Breast epithelium (tissue), 4 donors: ENCODE measurements around the gene VEGFC. TPM values are rescaled to one million over a fixed set of nuclear protein-coding genes. Genes with fewer than 3 reads are reported as not detected.

Source experiments
- DNase-seq, 2 donors: peaks; one replicate each; pipeline ENCODE4 v3.0.0-alpha.2; 2019; ENCODE audit warnings: low spot score in 2 of 2
- H3K27ac ChIP-seq, 2 donors: fragments of 200-600 bp; sonication (generic) in 1 of 2; one replicate each; pipeline ENCODE4 v1.5.1; 2016 to 2019; ENCODE audit warnings: mild to moderate bottlenecking in 1 of 2
- H3K27me3 ChIP-seq, 2 donors: fragments of 200-600 bp; sonication (generic) in 1 of 2; one replicate each; pipeline versions ENCODE4 v1.5.1 to v1.6.0; 2017 to 2019; ENCODE audit warnings: control low read depth in 1 of 2, mild to moderate bottlenecking in 1 of 2
- H3K36me3 ChIP-seq: fragments of 200-600 bp; one replicate; pipeline ENCODE4 v1.5.1; 2019
- H3K4me1 ChIP-seq, 2 donors: fragments of 200-600 bp; sonication (generic); one replicate each; pipeline ENCODE4 v1.5.1; 2016 to 2019; ENCODE audit warnings: control low read depth in 1 of 2
- H3K4me3 ChIP-seq, 3 donors: fragments of 200-600 bp; sonication (generic); 1 replicate in 2 of 3; 2 replicates in 1 of 3; pipeline ENCODE4 v1.5.1; 2016 to 2019; ENCODE audit warnings: mild to moderate bottlenecking in 3 of 3, moderate library complexity in 2 of 3
- H3K9me3 ChIP-seq, 2 donors: fragments of 200-600 bp; sonication (generic) in 1 of 2; one replicate each; pipeline ENCODE4 v1.5.1; 2016 to 2019; ENCODE audit warnings: control low read depth in 1 of 2
- CTCF ChIP-seq, 3 donors: fragments of 450-650 bp; IDR thresholded peaks; one replicate each; pipeline ENCODE4 v1.5.1; 2016 to 2017; ENCODE audit warnings: antibody characterized with exemption in 3 of 3, mild to moderate bottlenecking in 3 of 3, moderate library complexity in 3 of 3
- POLR2A ChIP-seq: fragments of 450-650 bp; IDR thresholded peaks from one replicate; pipeline ENCODE4 v1.6.1; 2016; ENCODE audit warnings: antibody characterized with exemption, mild to moderate bottlenecking, moderate library complexity
- POLR2AphosphoS5 ChIP-seq, 3 donors: sonication (generic); formaldehyde crosslinking; IDR thresholded peaks; one replicate each; pipeline ENCODE4 v1.6.1; 2017; ENCODE audit warnings: antibody characterized with exemption in 3 of 3
- intact Hi-C: fragments of 100-400 bp; cut with DNase I; formaldehyde crosslinking; loops from one replicate; pipeline ENCODE4 v1.15.1; 2023; ENCODE audit warnings: low total_unique reads
- total RNA-seq, 3 donors: library from RNA; depleted of rRNA; stranded (reverse); fragments of >200 nt; gene quantifications; one replicate each; pipeline ENCODE4 v1.1.0, GENCODE V29; 2016

VEGFC gene
- total RNA-seq, 3 donors from 2014 or later, result 6.9 to 17.0 (median 11.2) TPM

- no peak for DNase-seq
- no peak overlapping the region for H3K27ac ChIP-seq
- H3K4me3 ChIP-seq, result no peak overlapping the region
- no peaks in the 10 kb centered on the region for H3K4me1 ChIP-seq
- TF ChIP-seq CTCF (IDR thresholded peaks at IDR 0.05) (no peak), POLR2A (no peak), POLR2AphosphoS5 (IDR thresholded peaks at IDR 0.05) (no peak)
- H3K36me3 ChIP-seq, result no peaks in the 10 kb centered on the region
- H3K27me3 ChIP-seq, result no peaks in the 10 kb centered on the region
- intact Hi-C loops, result no loop called here
- H3K9me3 ChIP-seq, result no peaks in the 10 kb centered on the region
These were observed 4.5 kb downstream of the VEGFC start for GRCh38 chr4:176788248-176788647.

- no peaks in the 10 kb centered on the region for H3K27me3 ChIP-seq
- H3K9me3 ChIP-seq, result no peaks in the 10 kb centered on the region
- TF ChIP-seq POLR2A (no peak), POLR2AphosphoS5 (IDR thresholded peaks at IDR 0.05) (no peak), CTCF (IDR thresholded peaks at IDR 0.05) (no peak)
- no peak overlapping the region for H3K4me3 ChIP-seq
- intact Hi-C loops, result no loop called here
- no peak overlapping the region for H3K27ac ChIP-seq
- H3K36me3 ChIP-seq, result no peaks in the 10 kb centered on the region
- H3K4me1 ChIP-seq, result peaks cover 0 to 9% of the 10 kb centered on the region in 2 donors
- no peak for DNase-seq
These were observed 7.9 kb downstream of the VEGFC start for GRCh38 chr4:176784816-176785215.

DNA sequence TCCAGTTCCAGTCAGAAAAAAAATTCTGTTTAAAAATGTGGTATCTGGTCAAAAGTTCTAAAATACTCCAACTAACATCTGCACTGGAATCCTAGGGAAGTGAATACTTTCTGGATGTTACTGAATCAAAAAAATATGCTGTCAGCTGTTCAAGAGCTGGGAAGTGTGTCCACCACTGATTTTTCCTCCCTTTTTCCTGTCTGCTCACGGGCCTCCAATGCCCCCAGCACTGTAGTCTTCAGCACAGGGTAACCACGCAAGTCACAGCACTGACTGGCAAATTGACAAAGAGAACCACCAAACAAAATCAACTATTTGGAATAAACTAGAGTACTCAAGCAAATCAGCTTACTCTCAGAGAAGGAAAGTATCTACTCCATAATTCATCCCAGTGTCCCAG is 9.9 kb downstream of the VEGFC start:
- peak overlapping the region in 1 of 2 donors; percentile 49 for H3K27ac ChIP-seq
- peaks cover 0 to 9% of the 10 kb centered on the region in 2 donors for H3K4me1 ChIP-seq
- peak overlapping the region in 1 of 3 donors; percentile 9 for H3K4me3 ChIP-seq
- TF ChIP-seq CTCF (IDR thresholded peaks at IDR 0.05) (no peak), POLR2AphosphoS5 (IDR thresholded peaks at IDR 0.05) (no peak), POLR2A (no peak)
- H3K9me3 ChIP-seq, result no peaks in the 10 kb centered on the region
- no peak for DNase-seq
- intact Hi-C loops, result no loop called here
- no peaks in the 10 kb centered on the region for H3K27me3 ChIP-seq
- no peaks in the 10 kb centered on the region for H3K36me3 ChIP-seq

GRCh38 chr4:176782191-176782590 is 10.5 kb downstream of the VEGFC start:
- H3K4me3 ChIP-seq, result no peak overlapping the region
- H3K9me3 ChIP-seq, result no peaks in the 10 kb centered on the region
- peaks cover 0 to 9% of the 10 kb centered on the region in 2 donors for H3K4me1 ChIP-seq
- DNase-seq, result no peak
- H3K27ac ChIP-seq, result peak overlapping the region in 1 of 2 donors; percentile 86
- intact Hi-C loops, result no loop called here
- no peaks in the 10 kb centered on the region for H3K27me3 ChIP-seq
- TF ChIP-seq POLR2A, result no peak
- no peak for TF ChIP-seq POLR2AphosphoS5 (IDR thresholded peaks at IDR 0.05)
- no peak for TF ChIP-seq CTCF (IDR thresholded peaks at IDR 0.05)
- no peaks in the 10 kb centered on the region for H3K36me3 ChIP-seq

- TF ChIP-seq CTCF (IDR thresholded peaks at IDR 0.05), result no peak
- no peak for TF ChIP-seq POLR2AphosphoS5 (IDR thresholded peaks at IDR 0.05)
- TF ChIP-seq POLR2A, result no peak
- no peak for DNase-seq
- Histone ChIP-seq H3K27ac (peak overlapping the region; percentile 74 to 86), H3K27me3 (no peaks in the 10 kb centered on the region), H3K4me3 (no peak overlapping the region), H3K36me3 (no peaks in the 10 kb centered on the region), H3K4me1 (peaks cover 0 to 9% of the 10 kb centered on the region in 2 donors), H3K9me3 (no peaks in the 10 kb centered on the region)
- intact Hi-C loops, result no loop called here
These were observed 11.0 kb downstream of the VEGFC start for GRCh38 chr4:176781739-176782100.
